Pons (tissue), 1 donor: Measurements from ENCODE around the gene TSPAN3.

ENCODE experiments used
- DNase-seq: peaks from one replicate; pipeline ENCODE4 v3.0.0-alpha.2; 2016; ENCODE audit warnings: low spot score

Gene TSPAN3

DNA sequence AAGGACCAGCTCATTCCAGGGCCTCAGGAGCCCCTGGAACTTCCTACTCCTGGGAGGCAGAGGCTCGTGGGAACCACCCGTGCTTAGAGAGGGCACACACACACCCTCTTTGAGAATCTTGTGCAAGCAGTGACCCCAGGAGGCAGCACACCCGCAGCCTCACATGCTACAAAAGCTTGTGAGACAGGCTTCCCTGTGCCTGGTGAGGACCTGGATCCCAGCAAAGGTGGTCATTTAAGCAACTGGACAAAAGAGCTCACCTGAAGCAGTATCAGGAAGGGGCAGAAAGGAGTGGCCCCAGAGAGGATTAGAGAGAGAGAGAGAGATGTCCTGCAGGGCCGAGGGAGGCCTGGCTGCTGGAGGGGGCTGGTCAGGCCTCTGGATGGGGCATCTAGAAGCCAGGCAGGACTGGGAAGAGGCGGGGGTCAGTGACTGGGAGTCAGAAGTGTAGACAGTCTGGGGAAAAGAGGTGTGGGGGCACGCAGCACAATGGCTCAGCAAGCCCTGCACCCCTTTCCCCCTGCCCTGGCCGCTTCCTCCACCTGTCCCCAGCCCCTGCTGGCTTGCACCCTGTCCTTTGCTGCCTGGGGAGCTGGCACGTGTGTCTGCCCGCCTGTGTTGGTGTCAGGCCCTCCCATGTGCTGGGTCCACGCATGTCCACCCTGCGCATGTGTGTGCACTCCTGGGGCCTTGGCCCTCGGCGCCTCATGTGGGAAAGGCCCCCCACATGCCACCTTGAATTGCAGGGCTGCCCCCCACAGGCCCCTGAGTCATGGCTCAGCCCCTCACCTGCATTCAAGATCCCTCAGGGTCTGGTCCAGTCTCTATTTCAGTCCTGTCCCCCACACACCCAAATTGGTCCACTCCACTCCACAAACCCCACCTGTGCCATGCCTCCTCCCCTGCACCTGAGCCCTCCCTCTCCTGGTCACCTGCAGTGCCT, 36.9 kb downstream of the TSPAN3 start:
- DNase-seq, result no peak

DNA sequence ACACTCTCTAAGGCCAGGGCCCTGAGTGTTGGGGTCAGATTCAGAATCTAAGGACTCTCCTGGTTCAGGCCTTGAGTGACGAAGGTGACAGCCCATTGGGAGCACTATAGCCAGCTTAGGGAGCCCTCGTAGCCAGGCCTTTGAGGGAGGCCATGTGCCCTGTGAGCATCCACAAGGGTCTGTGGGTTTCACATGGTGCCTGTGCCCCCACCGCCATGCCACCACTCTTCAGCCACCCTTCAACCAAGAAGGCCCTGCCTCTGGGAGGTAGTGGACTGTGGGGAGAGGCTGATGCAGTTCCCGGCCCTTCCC, 37.5 kb downstream of the TSPAN3 start:
- no peak for DNase-seq

DNA sequence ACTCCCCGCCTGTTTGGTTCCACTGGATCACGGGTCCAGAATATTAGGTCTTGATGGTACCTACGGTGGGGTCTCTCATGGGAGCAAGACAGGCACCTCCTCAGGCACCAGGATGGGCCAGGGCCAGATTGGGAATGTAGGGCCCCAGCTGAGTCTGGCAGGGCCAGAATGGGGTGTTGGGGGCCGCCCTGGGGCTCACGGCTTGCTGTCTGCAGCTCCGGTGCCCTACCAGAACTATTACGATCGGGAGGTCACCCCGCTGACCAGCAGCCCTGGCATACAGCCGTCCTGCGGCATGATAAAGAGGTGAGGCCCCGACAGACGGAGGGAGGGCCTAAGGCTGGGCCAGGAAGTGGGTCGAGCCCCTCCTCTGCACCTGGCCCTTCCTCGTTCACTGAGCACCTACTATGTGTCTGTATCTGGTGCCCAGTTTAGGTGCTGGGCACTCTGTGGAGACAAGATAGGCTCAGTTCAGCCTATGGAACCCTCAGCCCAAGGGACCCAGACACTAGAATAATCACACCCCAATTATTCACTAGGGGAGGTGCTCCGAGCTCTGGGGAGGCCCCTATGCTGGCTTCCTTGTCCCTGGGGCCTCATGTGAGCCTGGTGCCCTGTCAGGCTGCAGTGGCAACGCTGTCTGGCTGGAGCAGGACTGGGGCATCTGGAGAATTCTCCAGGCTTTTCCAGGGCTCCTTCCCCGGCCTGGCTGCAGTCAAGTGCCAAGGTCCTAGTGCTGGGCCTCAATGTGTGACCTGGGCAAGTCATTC, 38.1 kb downstream of the TSPAN3 start:
- DNase-seq, result no peak

DNA sequence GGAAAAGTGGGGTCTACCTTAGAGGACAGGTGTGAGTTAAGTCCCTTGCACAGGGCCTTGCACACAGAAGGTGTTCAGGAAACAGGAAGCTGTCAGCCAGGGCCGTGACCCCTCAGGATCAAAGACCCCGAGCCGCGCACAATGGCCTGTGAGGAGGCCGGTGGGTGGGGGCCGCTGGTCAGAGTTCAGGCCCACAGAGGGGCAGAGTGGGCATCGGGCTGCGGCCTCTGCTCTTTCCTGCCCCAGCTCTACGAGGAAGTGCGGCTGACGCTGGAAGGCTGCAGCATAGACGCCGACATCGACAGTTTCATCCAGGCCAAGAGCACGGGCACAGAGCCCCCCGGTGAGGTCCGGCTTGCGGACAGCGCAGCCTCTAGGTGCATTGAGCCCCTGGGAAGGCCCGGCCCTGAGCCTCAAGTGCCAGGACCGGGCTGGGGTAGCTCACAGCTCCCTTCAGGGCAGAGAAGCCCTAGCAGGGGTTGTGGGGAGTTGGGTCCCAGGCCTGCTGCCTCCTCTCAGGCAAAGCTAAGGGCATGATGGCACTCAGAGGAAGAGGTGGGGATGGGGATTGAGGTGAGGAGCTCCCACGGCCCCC, 38.8 kb downstream of the TSPAN3 start:
- DNase-seq, result no peak

DNA sequence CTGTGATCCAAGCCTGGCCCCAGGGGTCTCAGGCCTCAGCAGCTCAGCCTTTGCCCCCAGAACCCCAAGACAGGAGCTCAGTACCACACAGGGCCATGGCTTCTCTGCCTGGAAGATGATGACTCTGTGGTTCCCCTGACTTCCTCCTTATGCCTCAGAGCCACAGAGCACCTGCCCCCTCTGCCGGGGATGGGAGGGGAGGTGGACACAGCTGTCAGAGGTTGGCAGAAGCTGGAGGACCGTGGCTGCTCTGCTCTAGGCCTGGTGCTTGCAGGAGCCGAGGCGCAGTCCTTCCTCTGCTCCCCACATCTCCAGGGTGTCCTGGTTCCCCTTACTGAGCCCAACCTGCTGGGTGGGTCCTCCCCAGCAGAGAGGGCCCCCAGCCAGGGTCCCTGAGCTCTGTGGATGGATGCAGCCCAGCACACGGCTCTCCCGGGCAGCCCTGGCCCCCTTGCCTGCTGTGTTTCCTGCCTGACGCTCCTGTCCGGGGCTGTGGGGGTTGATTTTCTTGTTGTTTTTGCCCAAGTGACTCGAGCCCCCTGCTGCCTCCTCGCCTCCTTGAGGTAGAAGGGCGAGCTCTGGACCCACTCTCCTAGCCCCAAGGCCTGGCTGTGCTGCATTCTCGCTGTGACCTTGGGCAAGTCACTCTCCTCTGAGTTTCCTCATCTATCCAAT, 39.4 kb downstream of the TSPAN3 start:
- no peak for DNase-seq

DNA sequence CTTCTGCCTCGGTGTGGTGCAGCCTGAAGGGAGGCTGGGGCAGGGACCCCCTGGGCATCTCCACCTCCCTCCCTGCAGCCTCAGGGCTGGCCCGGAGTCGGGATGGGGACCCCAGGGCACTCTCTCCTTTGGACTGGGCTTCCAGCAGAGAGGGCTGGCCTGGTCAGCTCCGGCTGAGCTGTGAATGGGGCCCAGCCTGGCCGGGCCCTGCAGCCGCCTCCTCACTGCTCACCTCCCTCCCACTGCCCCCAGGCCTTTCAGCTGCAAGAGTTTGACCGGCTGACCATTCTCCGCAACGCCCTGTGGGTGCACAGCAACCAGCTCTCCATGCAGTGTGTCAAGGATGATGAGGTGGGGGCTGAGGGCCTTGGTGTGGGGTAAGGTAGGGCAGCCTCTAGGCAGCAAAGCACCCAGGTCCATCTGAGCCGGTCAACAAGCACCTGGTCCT, 40.0 kb downstream of the TSPAN3 start:
- no peak for DNase-seq

DNA sequence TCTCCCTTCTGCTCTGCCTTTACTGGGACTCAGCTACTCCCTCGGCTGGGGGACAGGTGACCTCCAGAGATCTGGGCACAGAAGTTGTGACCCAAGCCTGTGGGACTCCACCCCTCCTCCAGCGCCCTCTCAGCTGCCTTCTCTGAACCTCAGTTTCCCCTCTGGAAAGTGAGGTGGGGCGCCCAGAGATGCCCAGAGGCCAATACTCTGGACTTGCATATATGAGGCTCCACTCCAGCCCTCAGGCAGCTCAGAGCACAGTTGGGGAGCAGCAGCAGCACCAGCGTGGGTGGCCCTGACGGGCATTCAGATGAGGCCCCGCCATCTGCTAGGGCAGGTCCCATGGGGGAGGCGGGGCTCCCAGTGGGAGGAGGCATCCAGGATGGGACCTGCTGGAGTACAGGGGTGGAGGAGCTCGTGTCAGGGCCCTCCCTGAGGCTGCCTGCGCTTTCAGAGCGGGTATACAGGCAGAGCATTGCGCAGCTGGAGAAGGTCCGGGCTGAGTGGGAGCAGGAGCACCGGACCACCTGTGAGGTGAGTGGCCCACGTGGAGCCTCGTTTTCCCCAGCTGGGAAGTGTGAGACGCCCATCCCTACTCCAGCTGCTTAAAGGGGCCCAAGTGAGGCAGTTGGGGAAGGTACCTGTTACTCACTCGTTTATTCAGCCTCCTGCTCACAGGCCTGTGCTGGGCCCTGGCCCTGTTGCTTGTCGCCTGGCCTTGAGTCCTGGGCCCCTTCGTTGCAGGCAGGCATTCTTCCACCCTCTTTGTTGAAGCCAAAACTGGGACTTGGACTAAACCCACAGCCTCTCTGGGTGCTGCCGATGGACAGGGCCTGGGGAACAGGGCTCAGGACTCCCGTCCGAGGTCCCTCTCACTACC, 40.6 kb downstream of the TSPAN3 start:
- no peak for DNase-seq

DNA sequence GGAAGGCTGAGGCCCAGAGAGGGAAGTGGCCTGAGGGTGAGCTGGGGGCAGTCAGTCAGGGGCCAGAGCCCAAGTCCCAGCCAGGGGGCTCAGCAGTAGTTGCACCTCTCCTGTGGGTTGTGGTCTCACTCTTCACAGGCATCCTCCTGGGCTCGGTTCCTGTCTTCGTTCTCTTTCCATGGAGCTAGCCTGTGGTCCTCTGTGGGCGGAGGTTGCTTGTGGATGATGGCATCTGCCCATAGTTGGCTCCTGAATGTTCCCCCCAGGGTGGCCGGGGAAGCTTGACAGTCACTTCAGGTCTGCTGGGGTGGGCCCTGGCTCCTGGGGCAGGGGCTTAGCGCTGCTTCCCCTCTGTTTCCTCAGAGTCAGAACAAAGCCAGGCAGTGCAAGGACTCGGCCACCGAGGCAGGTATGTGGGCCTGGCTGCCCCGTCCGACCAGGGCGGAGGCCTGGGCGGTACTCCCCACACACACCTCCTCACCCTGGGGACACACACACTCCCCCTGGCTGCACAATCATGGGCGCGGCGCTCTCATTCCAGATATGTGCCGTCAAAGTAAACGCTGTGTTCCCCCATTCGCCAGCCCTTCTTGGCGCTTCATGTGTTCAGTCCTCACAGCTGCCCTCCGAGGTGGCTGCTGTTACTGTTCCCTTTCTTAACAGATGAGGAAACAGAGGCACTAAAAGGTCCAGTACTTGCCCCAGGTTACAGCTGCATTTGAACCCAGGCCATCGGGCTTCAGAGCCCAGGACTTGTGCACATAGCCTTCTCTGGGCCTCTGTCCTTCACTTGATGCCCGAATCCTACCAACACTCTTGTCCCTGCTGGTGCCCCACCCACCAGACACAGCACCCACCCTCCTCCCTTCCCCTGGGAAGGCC, 41.5 kb downstream of the TSPAN3 start:
- no peak for DNase-seq

DNA sequence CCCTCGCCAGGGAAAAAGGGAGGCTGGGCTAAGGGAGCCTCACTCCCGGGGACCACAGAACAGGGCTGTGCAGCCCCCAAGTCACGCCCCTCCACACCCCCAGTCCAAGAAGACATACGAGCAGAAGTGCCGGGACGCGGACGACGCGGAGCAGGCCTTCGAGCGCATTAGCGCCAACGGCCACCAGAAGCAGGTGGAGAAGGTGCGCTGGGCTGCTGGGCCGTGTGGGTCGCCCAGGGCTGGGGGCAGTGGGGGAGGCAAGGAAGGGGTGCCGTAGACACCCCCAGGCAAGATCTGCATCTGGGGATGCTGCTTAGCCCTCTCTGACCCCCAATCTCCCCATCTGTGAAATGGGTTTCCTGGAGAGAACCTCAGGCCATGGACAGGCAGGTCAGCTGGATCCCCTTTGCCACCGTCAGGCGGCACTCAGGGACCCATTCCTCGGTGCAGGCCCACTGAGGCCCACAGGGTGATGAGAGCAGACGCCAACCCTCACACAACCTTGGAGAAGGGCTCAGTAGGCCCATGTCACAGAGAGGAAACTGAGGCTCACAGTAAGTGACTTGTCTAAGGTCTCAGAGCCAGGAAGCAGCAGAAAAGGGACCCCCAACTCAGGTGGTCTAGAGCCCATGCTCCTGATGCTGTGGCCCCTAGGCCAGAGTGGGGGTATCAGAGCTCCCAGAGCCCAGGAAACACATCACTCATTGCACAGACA, 42.3 kb downstream of the TSPAN3 start:
- DNase-seq, result no peak

DNA sequence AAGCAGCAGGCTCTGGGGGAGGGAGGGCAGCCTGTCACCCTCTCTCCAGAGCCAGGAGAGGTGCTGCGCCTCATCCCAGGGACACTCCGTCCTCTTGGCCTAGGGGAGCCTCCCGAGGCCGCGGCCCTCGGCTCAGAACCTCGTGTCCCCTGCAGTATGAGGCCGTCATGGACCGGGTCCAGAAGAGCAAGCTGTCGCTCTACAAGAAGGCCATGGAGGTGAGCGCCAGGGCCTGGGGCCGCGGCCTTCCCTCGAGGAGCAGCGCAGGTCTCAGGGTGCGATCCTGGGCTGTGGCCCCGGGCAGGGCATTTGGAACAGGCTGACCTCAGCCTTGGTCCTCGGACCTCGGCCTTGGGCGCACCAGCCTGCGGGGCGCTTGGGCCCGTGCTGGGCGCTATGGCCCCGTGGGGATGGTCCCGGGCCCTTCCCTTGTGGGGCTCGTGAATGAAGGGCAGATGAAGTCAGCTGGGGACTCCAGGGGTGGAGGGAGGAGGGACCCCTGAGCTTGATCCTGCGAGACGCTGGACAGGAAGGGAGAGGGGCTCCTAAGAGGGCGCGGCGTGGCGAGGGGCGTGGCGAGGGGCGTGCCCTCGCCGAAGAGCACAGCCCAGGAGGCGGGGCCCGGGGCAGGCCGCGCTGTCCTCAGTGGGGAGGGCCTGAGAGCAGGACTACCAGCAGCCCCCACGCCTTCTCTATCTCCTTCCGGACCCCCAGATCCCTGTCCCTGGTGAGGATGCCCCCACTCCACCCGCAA, 43.0 kb downstream of the TSPAN3 start:
- no peak for DNase-seq

DNA sequence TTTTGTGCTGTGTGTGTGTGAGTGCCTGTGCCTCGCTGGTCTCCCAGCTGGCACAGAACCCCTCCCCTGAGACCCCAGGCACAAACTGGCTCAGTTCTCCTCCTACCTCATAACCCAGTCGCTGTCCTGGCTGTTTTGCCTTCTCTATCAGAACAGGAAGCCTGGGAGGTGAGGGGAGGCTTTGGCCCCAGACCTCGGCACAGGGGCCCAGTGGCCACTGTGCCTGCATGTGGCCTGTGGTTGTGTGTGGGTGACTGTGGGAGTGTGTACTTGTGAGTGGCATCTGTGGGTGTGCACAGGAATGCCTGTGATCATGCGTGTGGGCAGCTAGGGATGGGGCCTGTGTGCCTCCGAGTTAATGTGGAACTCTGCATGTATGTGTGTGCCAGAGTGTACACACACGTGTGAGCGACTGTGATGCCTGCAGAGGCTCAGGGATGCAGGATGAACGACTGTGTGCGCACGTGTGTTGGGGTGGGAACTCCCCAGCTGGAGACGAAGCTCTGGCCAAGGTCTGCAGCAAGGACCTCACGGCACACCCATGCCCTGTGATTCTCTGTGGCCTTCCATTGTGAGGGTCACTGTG, 43.7 kb downstream of the TSPAN3 start:
- DNase-seq, result no peak

DNA sequence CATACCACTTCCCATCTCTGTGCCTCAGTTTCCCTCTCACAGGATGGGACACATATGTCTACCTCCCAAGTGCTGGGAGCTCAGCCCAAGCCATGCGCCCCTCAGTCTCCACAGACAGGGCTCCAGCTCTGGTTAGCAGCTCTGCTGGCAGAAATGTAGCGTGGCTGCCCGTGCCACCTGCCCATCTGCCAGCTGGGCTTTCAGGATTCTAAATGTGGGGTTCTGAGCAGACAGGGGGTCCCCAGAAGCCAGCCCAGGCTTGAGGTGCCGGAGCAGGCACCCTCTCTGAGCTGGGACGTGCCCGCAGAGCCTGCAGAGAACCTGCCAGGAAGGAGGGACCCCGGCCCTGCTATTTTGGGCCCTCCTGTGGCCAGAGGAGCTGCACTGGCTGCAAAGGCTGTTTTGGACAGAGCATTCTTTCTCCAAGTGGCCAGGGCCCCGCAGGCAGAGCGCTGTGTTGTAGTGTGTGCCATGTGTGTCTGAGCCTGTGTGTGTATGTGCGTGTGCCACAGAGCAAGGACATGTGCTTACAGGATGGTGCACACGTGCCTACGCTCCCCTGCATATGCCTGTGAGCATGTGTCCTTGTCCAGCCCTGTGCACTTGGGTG, 44.3 kb downstream of the TSPAN3 start:
- DNase-seq, result no peak

DNA sequence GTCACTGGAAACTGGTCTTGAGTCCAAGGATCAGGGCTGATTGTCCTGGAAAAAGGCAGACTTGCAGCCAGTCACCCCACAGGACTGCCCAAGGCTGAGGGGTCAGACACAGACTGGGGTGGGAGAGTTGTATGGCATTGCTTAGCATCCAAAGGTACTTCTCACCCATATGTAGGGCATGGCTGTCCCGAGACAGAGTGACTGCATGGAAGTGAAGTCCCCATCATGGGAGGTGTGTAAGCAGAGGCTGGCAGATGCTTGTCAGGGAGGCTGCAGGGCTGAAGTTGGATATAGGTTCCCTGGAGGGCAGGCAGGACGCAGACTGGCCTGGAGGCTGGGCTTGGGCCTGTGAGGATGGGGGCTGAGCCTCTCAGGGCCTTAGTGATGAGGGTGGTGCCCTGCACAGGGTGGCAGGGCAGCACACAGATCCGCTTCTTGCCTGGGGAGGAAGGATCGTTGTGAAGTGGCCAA, 44.9 kb downstream of the TSPAN3 start:
- no peak for DNase-seq

DNA sequence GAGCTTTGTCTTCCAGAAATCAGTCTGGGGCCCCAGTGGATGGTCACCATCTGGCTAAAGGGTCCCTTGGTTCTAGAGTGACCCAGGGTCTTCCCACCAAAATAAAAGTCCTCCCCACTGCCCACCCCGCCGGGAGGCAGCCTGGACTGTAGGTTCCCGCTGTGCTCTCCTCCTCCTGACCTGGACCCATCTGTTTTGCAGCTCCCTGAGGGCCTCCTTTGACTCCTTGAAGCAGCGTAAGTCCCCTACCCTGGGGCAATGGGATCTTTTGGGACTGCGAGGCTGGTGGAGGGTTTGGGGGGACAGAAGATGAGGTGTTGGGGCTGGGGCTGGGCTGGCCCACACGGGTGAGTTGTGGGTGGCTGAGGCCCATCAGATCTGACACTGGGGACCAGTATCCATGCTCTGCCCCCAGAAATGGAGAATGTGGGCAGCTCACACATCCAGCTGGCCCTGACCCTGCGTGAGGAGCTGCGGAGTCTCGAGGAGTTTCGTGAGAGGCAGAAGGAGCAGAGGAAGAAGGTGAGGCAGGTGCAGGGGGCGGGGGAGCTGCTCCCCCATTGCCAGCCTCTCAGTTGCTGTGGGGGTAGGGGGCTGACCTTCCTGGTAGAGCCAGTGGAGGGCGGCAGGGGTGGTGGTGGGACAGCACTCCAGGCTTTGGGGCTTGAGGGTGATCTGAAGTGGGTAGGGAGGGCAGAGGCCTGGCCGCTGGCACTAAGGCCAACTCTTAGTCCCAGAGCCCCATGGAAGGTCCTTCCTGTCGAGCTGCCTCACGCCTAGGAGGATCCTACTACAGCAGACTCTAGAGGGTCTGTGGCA, 45.6 kb downstream of the TSPAN3 start:
- DNase-seq, result no peak

DNA sequence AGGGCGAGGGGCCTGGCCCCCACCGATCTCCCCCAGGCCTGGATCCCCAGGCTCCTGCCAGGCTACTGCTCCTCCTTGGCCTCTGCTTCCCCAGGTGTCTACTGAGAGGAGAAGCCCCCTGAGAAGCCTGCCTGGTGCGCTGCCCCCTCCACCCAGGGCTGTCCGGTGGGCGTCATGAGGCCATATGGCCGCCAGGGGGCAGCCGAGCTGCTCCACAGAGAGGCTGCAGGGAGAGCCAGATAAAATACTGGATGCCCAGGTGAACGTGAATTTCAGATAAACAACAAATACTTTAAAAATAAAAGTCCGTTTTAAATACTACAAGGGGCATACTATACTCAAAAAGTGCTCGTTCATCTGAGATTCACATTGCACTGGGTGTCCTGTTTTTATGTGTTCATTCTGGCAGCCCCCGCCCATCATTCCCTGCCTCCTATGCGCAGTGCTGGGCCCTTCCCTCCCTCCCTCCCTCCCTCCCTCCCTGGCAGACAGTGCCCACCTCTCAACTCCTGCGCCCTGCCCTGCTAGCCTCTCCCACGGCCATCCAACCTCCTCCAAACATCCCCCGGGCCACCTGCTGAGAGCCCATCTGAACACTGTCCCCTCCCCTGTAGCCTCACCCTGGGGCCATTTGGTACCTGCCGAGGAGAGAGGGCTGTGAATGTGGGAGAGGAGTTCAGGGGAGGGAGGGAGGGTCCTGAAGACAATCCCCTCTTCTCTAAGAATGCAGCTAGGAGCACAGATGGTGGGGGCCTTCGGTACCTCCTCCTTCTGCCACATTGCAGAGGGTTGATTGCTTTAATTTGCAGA, 46.4 kb downstream of the TSPAN3 start:
- peak; percentile 42 for DNase-seq
